Upper lobe of left lung (tissue), 4 donors: ENCODE measurements around the gene ADNP.

ENCODE experiments used
- EP300 ChIP-seq, 4 donors: sonication (generic); formaldehyde crosslinking; IDR thresholded peaks; one replicate each; pipeline ENCODE4 v1.5.1; 2017; ENCODE audit warnings: antibody characterized with exemption in 4 of 4, control low read depth in 2 of 4
- POLR2A ChIP-seq, 4 donors: fragments of 450-650 bp; IDR thresholded peaks; one replicate each; pipeline ENCODE4 v1.5.1; 2016 to 2017; ENCODE audit warnings: antibody characterized with exemption in 4 of 4, mild to moderate bottlenecking in 2 of 4
- POLR2AphosphoS5 ChIP-seq, 2 donors: sonication (generic); formaldehyde crosslinking; IDR thresholded peaks; one replicate each; pipeline ENCODE4 v1.5.1; 2017; ENCODE audit warnings: antibody characterized with exemption in 2 of 2
- TF ChIP-seq, protein P1 (sequence below), 6 experiments: fragments of 450-650 bp in 4 of 6; fragments of 200-600 bp in 2 of 6; sonication (generic) in 2 of 6; IDR thresholded peaks; one replicate each; pipeline ENCODE4 v1.5.1; 2016 to 2019; ENCODE audit warnings: antibody characterized with exemption in 6 of 6

DNA sequence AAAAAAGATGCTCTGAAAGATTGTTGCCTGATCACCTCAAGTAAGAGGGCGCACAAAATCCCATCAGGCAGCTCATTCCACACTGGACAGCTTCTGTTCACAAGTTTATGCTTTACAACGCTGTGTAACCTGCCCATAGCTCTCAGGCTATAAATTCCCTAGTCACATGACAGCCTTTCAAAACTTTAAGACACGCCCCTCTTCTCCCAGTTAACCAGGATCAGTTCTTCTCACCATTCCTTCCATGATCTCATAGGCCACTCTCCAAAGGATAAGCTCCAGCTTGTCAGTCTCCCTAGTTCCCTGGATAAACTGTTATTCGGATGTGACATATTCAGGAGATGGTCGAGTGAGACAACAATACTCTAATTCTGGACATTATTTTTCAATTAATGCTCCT lies 15.0 kb downstream of the ADNP start:
- TF ChIP-seq, protein P1, sequence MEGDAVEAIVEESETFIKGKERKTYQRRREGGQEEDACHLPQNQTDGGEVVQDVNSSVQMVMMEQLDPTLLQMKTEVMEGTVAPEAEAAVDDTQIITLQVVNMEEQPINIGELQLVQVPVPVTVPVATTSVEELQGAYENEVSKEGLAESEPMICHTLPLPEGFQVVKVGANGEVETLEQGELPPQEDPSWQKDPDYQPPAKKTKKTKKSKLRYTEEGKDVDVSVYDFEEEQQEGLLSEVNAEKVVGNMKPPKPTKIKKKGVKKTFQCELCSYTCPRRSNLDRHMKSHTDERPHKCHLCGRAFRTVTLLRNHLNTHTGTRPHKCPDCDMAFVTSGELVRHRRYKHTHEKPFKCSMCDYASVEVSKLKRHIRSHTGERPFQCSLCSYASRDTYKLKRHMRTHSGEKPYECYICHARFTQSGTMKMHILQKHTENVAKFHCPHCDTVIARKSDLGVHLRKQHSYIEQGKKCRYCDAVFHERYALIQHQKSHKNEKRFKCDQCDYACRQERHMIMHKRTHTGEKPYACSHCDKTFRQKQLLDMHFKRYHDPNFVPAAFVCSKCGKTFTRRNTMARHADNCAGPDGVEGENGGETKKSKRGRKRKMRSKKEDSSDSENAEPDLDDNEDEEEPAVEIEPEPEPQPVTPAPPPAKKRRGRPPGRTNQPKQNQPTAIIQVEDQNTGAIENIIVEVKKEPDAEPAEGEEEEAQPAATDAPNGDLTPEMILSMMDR (IDR thresholded peaks at IDR 0.05), result no peak
- TF ChIP-seq POLR2A (IDR thresholded peaks at IDR 0.05) (no peak), POLR2AphosphoS5 (IDR thresholded peaks at IDR 0.05) (no peak), EP300 (IDR thresholded peaks at IDR 0.05) (no peak)
